SK-N-SH treated with all-trans-retinoic acid at 6 μM for 48 hours (cell line): Measurements from ENCODE around the gene ASB6.

Experiments used
- ARNTL ChIP-seq: fragments of 450-650 bp; formaldehyde crosslinking; IDR thresholded peaks from 2 replicates; pipeline ENCODE4 v1.5.0; 2020; ENCODE audit warnings: low read depth, mild to moderate bottlenecking, moderate library complexity, borderline replicate concordance
- CSDC2 ChIP-seq: fragments of 250-450 bp; sonication (Bioruptor Pico); IDR thresholded peaks from 2 replicates; pipeline ENCODE4 v1.5.0; 2020; ENCODE audit warnings: mild to moderate bottlenecking, moderate library complexity
- PATZ1 ChIP-seq: fragments of 250-450 bp; sonication (Bioruptor Pico); IDR thresholded peaks from 2 replicates; pipeline ENCODE4 v1.8.0; 2020; ENCODE audit warnings: mild to moderate bottlenecking, moderate library complexity, borderline replicate concordance
- RARB ChIP-seq: fragments of 250-450 bp; sonication (Bioruptor Pico); IDR thresholded peaks from 2 replicates; pipeline ENCODE4 v1.8.0; 2021; ENCODE audit warnings: mild to moderate bottlenecking, moderate library complexity

- TF ChIP-seq PATZ1 (CRISPR knock-in tag) (no peak), CSDC2 (CRISPR knock-in tag) (no peak), RARB (CRISPR knock-in tag) (no peak), ARNTL (CRISPR knock-in tag) (no peak)
Observed at GRCh38 chr9:129598089-129598596, 43.8 kb downstream of the ASB6 start.
